Dendritic cell treated with granulocyte-macrophage colony-stimulating factor and Interleukin-4, amounts not matched to agents 40 ng/mL and 50 ng/mL, for 4 days (primary cell): Measurements from ENCODE around the gene SPATA6.
"Not testable (repeated sequence)": the region's sequence is repeated elsewhere in the genome, so short reads cannot be mapped to it uniquely, and the experiment has no call there.

Source experiments
- H3K27ac Mint-ChIP-seq: one replicate; pipeline ENCODE4 v1.8.0; 2022; ENCODE audit warnings: mild to moderate bottlenecking, mixed read lengths
- H3K27me3 Mint-ChIP-seq: one replicate; pipeline ENCODE4 v1.8.0; 2022; ENCODE audit warnings: mild to moderate bottlenecking, mixed read lengths
- H3K36me3 Mint-ChIP-seq: one replicate; pipeline ENCODE4 v1.8.0; 2022; ENCODE audit warnings: low read depth, mixed read lengths
- H3K4me1 Mint-ChIP-seq: one replicate; pipeline ENCODE4 v1.8.0; 2022; ENCODE audit warnings: low read depth, mixed read lengths
- H3K4me3 Mint-ChIP-seq: one replicate; pipeline ENCODE4 v1.8.0; 2022; ENCODE audit warnings: mild to moderate bottlenecking, moderate library complexity, mixed read lengths
- H3K9me3 Mint-ChIP-seq: one replicate; pipeline ENCODE4 v1.8.0; 2022; ENCODE audit warnings: mixed read lengths
- intact Hi-C: fragments of 100-400 bp; cut with micrococcal nuclease; formaldehyde crosslinking; loops from one replicate; pipeline ENCODE4 v1.15.0; 2022

The SPATA6 gene

GRCh38 chr1:48285525-48285924 is 186.5 kb downstream of the SPATA6 start:
- no peaks in the 10 kb centered on the region for H3K27me3 Mint-ChIP-seq
- peaks cover 7% of the 10 kb centered on the region for H3K4me1 Mint-ChIP-seq
- H3K27ac Mint-ChIP-seq, result no peak overlapping the region
- H3K4me3 Mint-ChIP-seq, result no peak overlapping the region
- peaks cover 20% of the 10 kb centered on the region for H3K9me3 Mint-ChIP-seq
- intact Hi-C loops, result no loop called here
- no peaks in the 10 kb centered on the region for H3K36me3 Mint-ChIP-seq

GRCh38 chr1:48284696-48285420 is 187.1 kb downstream of the SPATA6 start:
- H3K36me3 Mint-ChIP-seq, H3K4me3 Mint-ChIP-seq, intact Hi-C loops, H3K27ac Mint-ChIP-seq, H3K4me1 Mint-ChIP-seq, H3K27me3 Mint-ChIP-seq: not testable (repeated sequence)
- H3K9me3 Mint-ChIP-seq, result peaks cover 20% of the 10 kb centered on the region

GRCh38 chr1:48282329-48282728 is 189.7 kb downstream of the SPATA6 start:
- H3K4me3 Mint-ChIP-seq, H3K4me1 Mint-ChIP-seq, H3K36me3 Mint-ChIP-seq, H3K27ac Mint-ChIP-seq, H3K27me3 Mint-ChIP-seq, intact Hi-C loops: not testable (repeated sequence)
- H3K9me3 Mint-ChIP-seq, result peaks cover 38% of the 10 kb centered on the region

DNA sequence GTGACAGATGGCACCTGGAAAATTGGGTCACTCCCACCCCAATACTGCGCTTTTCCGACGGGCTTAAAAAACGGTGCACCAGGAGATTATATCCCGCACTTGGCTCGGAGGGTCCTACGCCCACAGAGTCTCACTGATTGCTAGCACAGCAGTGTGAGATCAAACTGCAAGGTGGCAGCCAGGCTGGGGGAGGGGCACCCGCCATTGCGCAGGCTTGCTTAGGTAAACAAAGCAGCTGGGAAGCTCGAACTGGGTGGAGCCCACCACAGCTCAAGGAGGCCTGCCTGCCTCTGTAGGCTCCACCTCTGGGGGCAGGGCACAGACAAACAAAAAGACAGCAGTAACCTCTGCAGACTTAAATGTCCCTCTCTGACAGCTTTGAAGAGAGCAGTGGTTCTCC is 194.6 kb downstream of the SPATA6 start:
- intact Hi-C loops, H3K27ac Mint-ChIP-seq, H3K27me3 Mint-ChIP-seq, H3K36me3 Mint-ChIP-seq, H3K4me3 Mint-ChIP-seq, H3K4me1 Mint-ChIP-seq: not testable (repeated sequence)
- H3K9me3 Mint-ChIP-seq, result peaks cover 41% of the 10 kb centered on the region

DNA sequence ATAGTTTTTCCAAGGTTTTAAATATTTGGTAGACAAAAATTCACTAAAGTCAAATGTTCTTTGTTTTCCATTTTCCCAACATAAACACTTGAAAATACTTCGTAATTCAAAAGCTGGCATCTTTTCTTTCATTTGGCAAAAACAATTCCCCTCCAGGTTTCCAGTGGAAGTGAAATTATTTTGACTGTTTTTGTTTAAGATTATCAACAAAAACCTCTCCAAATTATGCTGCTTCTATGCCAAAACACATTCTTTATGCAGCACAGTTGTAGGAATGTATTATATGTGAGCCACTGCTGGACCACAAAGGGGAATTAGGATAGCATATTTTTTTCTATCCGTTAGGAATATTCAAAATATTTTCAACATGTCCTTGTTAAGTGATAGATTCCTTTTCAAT is 205.4 kb downstream of the SPATA6 start:
- Mint-ChIP-seq H3K27ac (no peak overlapping the region), H3K27me3 (no peaks in the 10 kb centered on the region), H3K4me3 (no peak overlapping the region), H3K36me3 (no peaks in the 10 kb centered on the region), H3K9me3 (no peaks in the 10 kb centered on the region), H3K4me1 (no peaks in the 10 kb centered on the region)
- intact Hi-C loops, result no loop called here

DNA sequence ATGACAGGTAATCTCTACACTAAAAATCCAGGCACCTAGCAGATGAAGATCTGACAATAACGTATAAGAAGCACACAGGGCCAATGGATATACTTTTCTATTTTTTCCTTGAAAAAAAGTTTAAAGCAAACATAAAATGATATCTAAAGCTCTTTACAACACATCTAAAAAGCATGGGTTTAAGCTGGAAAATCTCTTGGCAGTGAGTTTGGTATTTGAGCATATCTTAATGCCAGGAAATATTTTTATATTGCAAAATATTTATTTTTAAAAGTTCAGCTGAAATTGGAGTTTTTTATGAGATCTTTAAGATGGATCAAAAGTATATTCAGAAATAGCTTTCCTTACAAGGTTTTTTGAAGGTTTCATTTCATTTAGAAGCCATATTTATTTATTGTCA is 209.0 kb downstream of the SPATA6 start:
- no peak overlapping the region for H3K27ac Mint-ChIP-seq
- intact Hi-C loops, result no loop called here
- no peaks in the 10 kb centered on the region for H3K27me3 Mint-ChIP-seq
- no peaks in the 10 kb centered on the region for H3K4me1 Mint-ChIP-seq
- H3K4me3 Mint-ChIP-seq, result no peak overlapping the region
- H3K9me3 Mint-ChIP-seq, result no peaks in the 10 kb centered on the region
- H3K36me3 Mint-ChIP-seq, result no peaks in the 10 kb centered on the region

DNA sequence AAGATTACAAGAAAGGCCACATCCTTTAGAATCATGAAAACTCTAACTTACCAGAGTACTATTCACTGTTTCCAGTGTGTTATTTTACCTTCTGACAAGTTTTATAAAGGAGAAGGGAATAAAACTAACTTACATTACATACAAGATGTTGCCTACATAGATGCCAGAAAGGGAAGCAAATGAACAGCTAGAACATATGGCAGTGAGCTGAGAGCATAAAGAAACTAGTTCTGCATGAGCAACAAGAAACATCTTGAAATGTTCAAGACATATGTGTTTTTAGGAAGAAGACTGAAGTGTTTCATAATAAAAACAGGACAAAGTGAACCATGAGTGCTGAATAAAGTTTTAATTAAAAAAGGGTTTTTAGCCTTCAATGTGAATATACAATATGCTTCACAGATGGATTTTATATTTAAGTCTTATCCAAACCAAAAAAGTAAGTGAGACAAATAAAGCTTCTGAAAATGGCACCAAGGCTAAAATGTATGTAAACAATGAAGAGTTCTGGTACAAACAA is 210.1 kb downstream of the SPATA6 start:
- Mint-ChIP-seq H3K27ac (no peak overlapping the region), H3K4me3 (no peak overlapping the region), H3K27me3 (no peaks in the 10 kb centered on the region), H3K36me3 (no peaks in the 10 kb centered on the region), H3K4me1 (no peaks in the 10 kb centered on the region), H3K9me3 (no peaks in the 10 kb centered on the region)
- intact Hi-C loops, result no loop called here

GRCh38 chr1:48258106-48258505 is 213.9 kb downstream of the SPATA6 start:
- Mint-ChIP-seq H3K9me3 (no peaks in the 10 kb centered on the region), H3K27me3 (no peaks in the 10 kb centered on the region), H3K36me3 (no peaks in the 10 kb centered on the region), H3K4me3 (no peak overlapping the region), H3K27ac (no peak overlapping the region), H3K4me1 (no peaks in the 10 kb centered on the region)
- intact Hi-C loops, result no loop called here

- Mint-ChIP-seq H3K36me3 (no peaks in the 10 kb centered on the region), H3K27ac (no peak overlapping the region), H3K4me3 (no peak overlapping the region), H3K27me3 (no peaks in the 10 kb centered on the region), H3K9me3 (no peaks in the 10 kb centered on the region), H3K4me1 (no peaks in the 10 kb centered on the region)
- intact Hi-C loops, result no loop called here
Measured at GRCh38 chr1:48254254-48254653, 217.8 kb downstream of the SPATA6 start.

DNA sequence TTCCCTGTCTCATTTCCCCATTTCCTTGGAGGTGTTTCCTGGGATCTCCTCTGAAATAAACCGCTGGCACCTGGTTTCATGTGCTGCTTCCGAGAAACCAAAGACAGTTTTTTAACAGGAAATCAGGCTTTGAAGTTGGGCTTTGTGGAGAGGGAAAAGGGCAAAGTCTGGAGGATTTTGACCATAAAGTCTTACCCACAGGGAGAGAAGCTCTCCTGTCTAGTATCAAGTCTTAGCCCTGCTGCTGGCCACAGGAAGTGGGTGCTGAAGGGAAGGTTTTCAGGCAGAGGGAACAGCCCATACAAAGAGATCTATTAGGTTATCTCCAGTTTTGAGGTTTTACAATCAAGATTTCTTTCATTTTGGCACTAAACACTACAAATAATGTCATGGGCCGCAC is 220.2 kb downstream of the SPATA6 start:
- peaks cover 6% of the 10 kb centered on the region for H3K27me3 Mint-ChIP-seq
- H3K4me3 Mint-ChIP-seq, result no peak overlapping the region
- H3K4me1 Mint-ChIP-seq, result peaks cover 6% of the 10 kb centered on the region
- no peaks in the 10 kb centered on the region for H3K36me3 Mint-ChIP-seq
- intact Hi-C loops, result no loop called here
- H3K27ac Mint-ChIP-seq, result no peak overlapping the region
- no peaks in the 10 kb centered on the region for H3K9me3 Mint-ChIP-seq

DNA sequence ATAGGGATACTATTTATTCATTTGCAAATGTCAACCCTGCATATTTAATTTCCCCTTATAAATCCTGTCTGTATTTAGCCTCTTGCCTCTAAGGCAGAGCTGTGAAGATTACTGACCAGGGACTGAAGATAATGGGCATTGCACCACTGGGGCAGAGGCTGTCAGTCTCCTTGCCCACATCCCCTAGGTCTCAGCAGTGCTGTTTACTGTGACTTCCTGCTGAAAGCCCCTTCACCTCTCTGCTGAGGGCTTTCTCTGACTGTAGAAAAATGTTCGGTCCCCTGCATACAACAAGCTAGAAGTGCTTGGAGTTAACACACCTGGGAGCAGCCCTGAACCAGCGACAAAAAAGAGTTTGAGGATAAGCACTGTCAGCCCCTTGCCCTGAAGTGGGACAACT is 220.7 kb downstream of the SPATA6 start:
- H3K27ac Mint-ChIP-seq, result no peak overlapping the region
- H3K27me3 Mint-ChIP-seq, result peaks cover 6% of the 10 kb centered on the region
- no peaks in the 10 kb centered on the region for H3K36me3 Mint-ChIP-seq
- intact Hi-C loops, result no loop called here
- no peak overlapping the region for H3K4me3 Mint-ChIP-seq
- H3K9me3 Mint-ChIP-seq, result no peaks in the 10 kb centered on the region
- peaks cover 11% of the 10 kb centered on the region for H3K4me1 Mint-ChIP-seq

DNA sequence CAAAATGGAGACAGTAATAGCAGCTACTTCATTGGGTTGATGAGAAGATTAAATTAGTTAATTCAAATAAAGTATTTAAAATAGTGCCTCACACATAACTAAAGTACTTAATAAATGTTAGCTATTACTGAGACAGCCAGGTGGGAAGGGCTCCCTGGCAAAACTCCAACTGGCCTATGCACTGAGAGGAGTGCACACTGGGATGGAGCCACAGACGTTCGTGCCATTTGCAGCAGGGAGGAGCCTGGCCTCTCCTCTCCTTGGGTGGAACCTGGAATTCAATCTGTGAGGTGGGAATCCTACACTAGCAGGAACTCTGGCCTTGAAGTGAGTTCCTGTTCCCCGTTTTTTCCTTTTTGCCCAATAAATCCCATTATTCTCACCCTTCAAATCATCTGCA is 221.4 kb downstream of the SPATA6 start:
- Mint-ChIP-seq H3K27ac (no peak overlapping the region), H3K4me3 (no peak overlapping the region), H3K36me3 (no peaks in the 10 kb centered on the region), H3K4me1 (peaks cover 15% of the 10 kb centered on the region), H3K9me3 (no peaks in the 10 kb centered on the region), H3K27me3 (peaks cover 6% of the 10 kb centered on the region)
- intact Hi-C loops, result no loop called here

- intact Hi-C loops, result no loop called here
- Mint-ChIP-seq H3K27me3 (peaks cover 6% of the 10 kb centered on the region), H3K36me3 (no peaks in the 10 kb centered on the region), H3K4me1 (peaks cover 21% of the 10 kb centered on the region), H3K9me3 (no peaks in the 10 kb centered on the region), H3K4me3 (no peak overlapping the region), H3K27ac (no peak overlapping the region)
Measured at GRCh38 chr1:48249868-48250267, 222.1 kb downstream of the SPATA6 start.

DNA sequence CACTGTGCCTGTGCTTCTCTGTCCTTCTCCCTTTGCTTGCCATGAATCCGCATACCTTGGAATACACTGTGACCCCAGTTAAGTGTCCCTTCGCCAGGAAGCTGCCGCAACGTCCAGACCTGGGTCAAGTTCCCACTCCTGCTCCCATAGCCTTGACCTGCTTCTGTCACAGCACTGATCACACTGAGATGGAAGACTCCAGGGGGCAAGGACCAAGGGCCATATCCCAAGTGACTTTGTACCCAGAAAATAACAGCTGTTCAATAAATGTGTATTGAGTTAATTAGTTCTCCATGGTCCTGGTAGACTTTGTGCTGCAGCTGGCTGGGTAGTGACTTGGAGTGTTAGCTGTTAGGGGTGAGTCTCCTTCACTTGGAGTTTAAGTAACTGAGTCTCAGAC is 223.6 kb downstream of the SPATA6 start:
- intact Hi-C loops, result no loop called here
- Mint-ChIP-seq H3K27ac (no peak overlapping the region), H3K36me3 (no peaks in the 10 kb centered on the region), H3K4me3 (no peak overlapping the region), H3K9me3 (no peaks in the 10 kb centered on the region), H3K4me1 (peaks cover 21% of the 10 kb centered on the region), H3K27me3 (peaks cover 6% of the 10 kb centered on the region)

DNA sequence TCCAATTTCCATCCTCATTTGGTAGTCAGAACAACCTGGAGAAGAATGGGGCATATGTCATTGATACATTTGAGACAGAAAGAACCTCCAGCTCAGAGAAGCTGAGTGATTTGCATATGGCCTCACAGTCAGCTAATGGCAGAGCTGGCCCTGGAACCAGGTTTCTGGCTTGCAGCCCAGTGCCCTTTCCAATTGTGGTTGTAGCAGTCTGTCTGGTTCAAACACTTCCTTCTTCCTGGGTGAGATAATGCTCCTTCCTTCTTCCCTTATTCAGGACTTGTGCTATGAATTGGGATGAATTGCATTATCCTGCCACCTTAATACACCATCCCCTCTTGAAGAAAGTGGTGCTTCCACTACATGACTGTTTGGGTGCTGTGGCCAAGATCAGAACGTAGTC is 225.3 kb downstream of the SPATA6 start:
- H3K4me3 Mint-ChIP-seq, result no peak overlapping the region
- H3K27ac Mint-ChIP-seq, result no peak overlapping the region
- H3K9me3 Mint-ChIP-seq, result no peaks in the 10 kb centered on the region
- H3K27me3 Mint-ChIP-seq, result peaks cover 6% of the 10 kb centered on the region
- H3K4me1 Mint-ChIP-seq, result peaks cover 29% of the 10 kb centered on the region
- H3K36me3 Mint-ChIP-seq, result no peaks in the 10 kb centered on the region
- intact Hi-C loops, result no loop called here
